Effector memory CD8-positive, alpha-beta T cell (primary cell): ENCODE data around the gene GCAT.
A peak's percentile ranks its signal among the peaks of the same experiment; 100 is the strongest.

Experiments
- ATAC-seq: fragments of 150-1000 bp; cut with Tn5 transposase; replicated peaks from 2 replicates; pipeline ENCODE4 v1.10.0; 2021; ENCODE audit warnings: mild to moderate bottlenecking, moderate library complexity
- DNase-seq, 3 experiments: peaks; one replicate each; pipeline ENCODE4 v3.0.0; 2021
- H3K27ac Mint-ChIP-seq, 2 donors: one replicate each; pipeline ENCODE4 v1.8.0; 2022; ENCODE audit warnings: mild to moderate bottlenecking in 2 of 2, mixed read lengths in 2 of 2, moderate library complexity in 2 of 2
- H3K27me3 Mint-ChIP-seq, 2 donors: one replicate each; pipeline ENCODE4 v1.8.0; 2022; ENCODE audit warnings: mixed read lengths in 2 of 2
- H3K36me3 Mint-ChIP-seq: one replicate; pipeline ENCODE4 v1.8.0; 2022; ENCODE audit warnings: mild to moderate bottlenecking, moderate library complexity, mixed read lengths; ENCODE audit not compliant: insufficient read depth
- H3K4me1 Mint-ChIP-seq, 2 donors: one replicate each; pipeline ENCODE4 v1.8.0; 2022; ENCODE audit warnings: low read depth in 2 of 2, mixed read lengths in 2 of 2
- H3K4me3 Mint-ChIP-seq, 2 donors: one replicate each; pipeline ENCODE4 v1.8.0; 2022; ENCODE audit warnings: mild to moderate bottlenecking in 2 of 2, mixed read lengths in 2 of 2, moderate library complexity in 2 of 2
- H3K9me3 Mint-ChIP-seq, 2 donors: one replicate each; pipeline ENCODE4 v1.8.0; 2022; ENCODE audit warnings: mixed read lengths in 2 of 2

Gene GCAT

GRCh38 chr22:37806409-37807333 is 1.1 kb upstream of the GCAT start:
- no peak for DNase-seq
- ATAC-seq: no peak
- H3K36me3 Mint-ChIP-seq: peaks cover 3% of the 10 kb centered on the region
- no peaks in the 10 kb centered on the region for H3K9me3 Mint-ChIP-seq
- H3K4me3 Mint-ChIP-seq: peak overlapping the region; percentile 70 to 74
- peaks cover 33 to 71% of the 10 kb centered on the region in 2 donors for H3K27me3 Mint-ChIP-seq
- H3K4me1 Mint-ChIP-seq: peaks cover 24 to 34% of the 10 kb centered on the region in 2 donors
- H3K27ac Mint-ChIP-seq: peak overlapping the region in 1 of 2 donors; percentile 32

- Mint-ChIP-seq H3K4me3 (peak overlapping the region; percentile 70 to 74), H3K36me3 (peaks cover 3% of the 10 kb centered on the region), H3K27me3 (peaks cover 39 to 75% of the 10 kb centered on the region in 2 donors), H3K4me1 (peaks cover 18 to 24% of the 10 kb centered on the region in 2 donors), H3K9me3 (no peaks in the 10 kb centered on the region), H3K27ac (no peak overlapping the region)
- DNase-seq: no peak
- ATAC-seq: no peak
These were observed 542 bp downstream of the GCAT start for GRCh38 chr22:37808294-37808657.

GRCh38 chr22:37809672-37810333 is 2.1 kb downstream of the GCAT start:
- peaks cover 28 to 74% of the 10 kb centered on the region in 2 donors for H3K27me3 Mint-ChIP-seq

GRCh38 chr22:37811867-37812266 is 4.1 kb downstream of the GCAT start:
- Mint-ChIP-seq H3K9me3 (no peaks in the 10 kb centered on the region), H3K36me3 (peaks cover 3% of the 10 kb centered on the region), H3K27me3 (peaks cover 13 to 71% of the 10 kb centered on the region in 2 donors), H3K4me3 (no peak overlapping the region), H3K27ac (no peak overlapping the region), H3K4me1 (peaks cover 6 to 9% of the 10 kb centered on the region in 2 donors)
- no peak for ATAC-seq
- DNase-seq: no peak

More at GRCh38 chr22:37809672-37810333, 2.1 kb downstream of the GCAT start:
- ATAC-seq: no peak
- Mint-ChIP-seq H3K27ac (no peak overlapping the region), H3K9me3 (no peaks in the 10 kb centered on the region), H3K4me1 (peaks cover 11 to 19% of the 10 kb centered on the region in 2 donors), H3K36me3 (no peaks in the 10 kb centered on the region), H3K4me3 (peak overlapping the region in 1 of 2 donors; percentile 31)
- DNase-seq: no peak

- DNase-seq: no peak
- Mint-ChIP-seq H3K4me3 (no peak overlapping the region), H3K27me3 (peaks cover 13 to 64% of the 10 kb centered on the region in 2 donors), H3K4me1 (peaks cover 3 to 8% of the 10 kb centered on the region in 2 donors), H3K27ac (no peak overlapping the region), H3K36me3 (peaks cover 3% of the 10 kb centered on the region), H3K9me3 (no peaks in the 10 kb centered on the region)
- ATAC-seq: no peak
These were observed 5.3 kb downstream of the GCAT start for GRCh38 chr22:37812869-37813678.

GRCh38 chr22:37815593-37815992 is 7.9 kb downstream of the GCAT start:
- DNase-seq (no peak), ATAC-seq (no peak)
- Mint-ChIP-seq H3K36me3 (peaks cover 3% of the 10 kb centered on the region), H3K4me3 (no peak overlapping the region), H3K9me3 (no peaks in the 10 kb centered on the region), H3K4me1 (peaks cover 0 to 10% of the 10 kb centered on the region in 2 donors), H3K27ac (no peak overlapping the region), H3K27me3 (peaks cover 20 to 60% of the 10 kb centered on the region in 2 donors)

GRCh38 chr22:37816543-37817180 is 8.9 kb downstream of the GCAT start:
- H3K27me3 Mint-ChIP-seq: peaks cover 21 to 69% of the 10 kb centered on the region in 2 donors
- no peak overlapping the region for H3K27ac Mint-ChIP-seq
- DNase-seq: no peak
- H3K36me3 Mint-ChIP-seq: peaks cover 3% of the 10 kb centered on the region
- peaks cover 0 to 10% of the 10 kb centered on the region in 2 donors for H3K4me1 Mint-ChIP-seq
- H3K4me3 Mint-ChIP-seq: no peak overlapping the region
- no peaks in the 10 kb centered on the region for H3K9me3 Mint-ChIP-seq
- no peak for ATAC-seq

GRCh38 chr22:37817705-37818408 is 10.1 kb downstream of the GCAT start:
- Mint-ChIP-seq H3K27ac (no peak overlapping the region), H3K27me3 (peaks cover 13 to 70% of the 10 kb centered on the region in 2 donors), H3K4me3 (peak overlapping the region; percentile 44 to 62), H3K4me1 (peaks cover 0 to 10% of the 10 kb centered on the region in 2 donors), H3K36me3 (peaks cover 3% of the 10 kb centered on the region), H3K9me3 (no peaks in the 10 kb centered on the region)
- DNase-seq (peak; percentile 81 to 82 (median 81)), ATAC-seq (peak; percentile 83)

GRCh38 chr22:37818409-37819104 is 10.8 kb downstream of the GCAT start:
- Mint-ChIP-seq H3K4me3 (peak overlapping the region; percentile 61 to 62), H3K4me1 (peaks cover 0 to 10% of the 10 kb centered on the region in 2 donors), H3K27ac (peak overlapping the region in 1 of 2 donors; percentile 28), H3K9me3 (no peaks in the 10 kb centered on the region), H3K36me3 (peaks cover 3% of the 10 kb centered on the region), H3K27me3 (peaks cover 18 to 70% of the 10 kb centered on the region in 2 donors)
- peak; percentile 76 for ATAC-seq
- peak; percentile 54 to 60 (median 54) for DNase-seq

- Mint-ChIP-seq H3K4me3 (peak overlapping the region; percentile 61 to 62), H3K27me3 (peaks cover 19 to 71% of the 10 kb centered on the region in 2 donors), H3K4me1 (peaks cover 0 to 10% of the 10 kb centered on the region in 2 donors), H3K27ac (peak overlapping the region in 1 of 2 donors; percentile 28), H3K9me3 (no peaks in the 10 kb centered on the region), H3K36me3 (peaks cover 3% of the 10 kb centered on the region)
- ATAC-seq: no peak
- DNase-seq: no peak
These were observed 11.3 kb downstream of the GCAT start for GRCh38 chr22:37819105-37819433.

GRCh38 chr22:37820350-37820749 is 12.6 kb downstream of the GCAT start:
- H3K9me3 Mint-ChIP-seq: no peaks in the 10 kb centered on the region
- H3K27ac Mint-ChIP-seq: no peak overlapping the region
- peak overlapping the region in 1 of 2 donors; percentile 42 for H3K4me3 Mint-ChIP-seq
- H3K36me3 Mint-ChIP-seq: peaks cover 3% of the 10 kb centered on the region
- H3K27me3 Mint-ChIP-seq: peaks cover 19 to 64% of the 10 kb centered on the region in 2 donors
- DNase-seq (no peak), ATAC-seq (no peak)
- peaks cover 0 to 13% of the 10 kb centered on the region in 2 donors for H3K4me1 Mint-ChIP-seq
